ENCODE data around the gene RETREG1. TPM values are rescaled to one million over a fixed set of nuclear protein-coding genes. Genes with fewer than 3 reads are reported as not detected.

The RETREG1 gene
- total RNA-seq, 1 experiment from 2014 or later = 3.4 TPM

DNA sequence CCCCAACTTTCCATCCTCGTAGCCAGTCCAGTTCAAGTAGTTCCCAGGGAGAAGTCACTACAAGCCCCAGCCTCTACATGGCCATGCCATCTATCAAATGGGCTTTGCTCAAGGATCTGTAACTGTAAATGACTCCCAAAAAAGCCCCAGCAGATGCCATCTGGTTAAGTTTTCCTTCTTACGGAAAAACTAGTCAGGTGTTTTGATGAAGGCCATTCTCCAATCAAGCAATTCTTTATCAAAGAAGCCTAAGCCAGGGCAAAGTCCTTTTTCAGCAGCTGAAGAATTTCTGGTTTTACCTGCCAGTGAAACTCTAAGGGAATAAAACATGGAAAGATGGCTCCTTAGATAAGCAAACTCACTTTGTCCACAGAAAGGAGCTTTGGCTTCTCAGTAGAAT is 129.3 kb downstream of the RETREG1 start:
- H3K4me1 Mint-ChIP-seq = no peaks in the 10 kb centered on the region
- Histone ChIP-seq H3K4me2 (ENCODE audit: insufficient read depth, insufficient read length, low read length) (no peak overlapping the region), H3T11ph (ENCODE audit: low read length) (no peak overlapping the region), H4K91ac (ENCODE audit: insufficient read length, low read depth, low read length) (no peak overlapping the region), H3K23me2 (ENCODE audit: insufficient read length, low read depth, low read length, poor library complexity, severe bottlenecking) (no peaks in the 10 kb centered on the region), H4K8ac (replicated peaks; ENCODE audit: insufficient read length, low read depth, low read length) (no peak overlapping the region), H3K27me3 (ENCODE audit: insufficient read depth, low read length) (no peaks in the 10 kb centered on the region), H3K9me3 (ENCODE audit: control insufficient read depth, low read depth, low read length) (no peaks in the 10 kb centered on the region), H3K79me1 (ENCODE audit: insufficient read depth, low read depth, low read length, poor library complexity, severe bottlenecking) (no peaks in the 10 kb centered on the region), H3K18ac (ENCODE audit: insufficient read length, low read depth, low read length) (no peak overlapping the region), H3K9ac (ENCODE audit: extremely low read depth, insufficient read length, low read length) (no peak overlapping the region), H2BK120ac (ENCODE audit: low read depth, low read length, poor library complexity, severe bottlenecking) (no peak overlapping the region), H3K14ac (ENCODE audit: insufficient read depth, low read length) (no peak overlapping the region), H2AK5ac (ENCODE audit: insufficient read length, low read length) (no peak overlapping the region), H3K79me2 (ENCODE audit: insufficient read depth, low read length) (no peaks in the 10 kb centered on the region), H3K4me1 (ENCODE audit: insufficient read depth, low read length) (no peaks in the 10 kb centered on the region), H3K27ac (ENCODE audit: insufficient read length, low read depth, low read length) (no peak overlapping the region), H3K56ac (ENCODE audit: insufficient read length, low read depth, low read length) (no peak overlapping the region), H2AFZ (ENCODE audit: low read length) (no peak overlapping the region), H2BK5ac (ENCODE audit: insufficient read length, low read length) (no peak overlapping the region), H2BK15ac (ENCODE audit: low read depth, low read length) (no peak overlapping the region), H4K5ac (ENCODE audit: insufficient read length, low read depth, low read length) (no peak overlapping the region), H3K23ac (ENCODE audit: insufficient read length, low read depth, low read length) (no peak overlapping the region), H2BK20ac (ENCODE audit: low read depth, low read length, poor library complexity, severe bottlenecking) (no peak overlapping the region), H3K4ac (ENCODE audit: low read depth, low read length) (no peak overlapping the region), H2BK12ac (ENCODE audit: insufficient read length, low read depth, low read length) (no peak overlapping the region), H4K20me1 (ENCODE audit: control insufficient read depth, insufficient read depth, insufficient read length) (no peaks in the 10 kb centered on the region)
- H3K4me3 Mint-ChIP-seq = no peak overlapping the region
- TF ChIP-seq, protein P1, sequence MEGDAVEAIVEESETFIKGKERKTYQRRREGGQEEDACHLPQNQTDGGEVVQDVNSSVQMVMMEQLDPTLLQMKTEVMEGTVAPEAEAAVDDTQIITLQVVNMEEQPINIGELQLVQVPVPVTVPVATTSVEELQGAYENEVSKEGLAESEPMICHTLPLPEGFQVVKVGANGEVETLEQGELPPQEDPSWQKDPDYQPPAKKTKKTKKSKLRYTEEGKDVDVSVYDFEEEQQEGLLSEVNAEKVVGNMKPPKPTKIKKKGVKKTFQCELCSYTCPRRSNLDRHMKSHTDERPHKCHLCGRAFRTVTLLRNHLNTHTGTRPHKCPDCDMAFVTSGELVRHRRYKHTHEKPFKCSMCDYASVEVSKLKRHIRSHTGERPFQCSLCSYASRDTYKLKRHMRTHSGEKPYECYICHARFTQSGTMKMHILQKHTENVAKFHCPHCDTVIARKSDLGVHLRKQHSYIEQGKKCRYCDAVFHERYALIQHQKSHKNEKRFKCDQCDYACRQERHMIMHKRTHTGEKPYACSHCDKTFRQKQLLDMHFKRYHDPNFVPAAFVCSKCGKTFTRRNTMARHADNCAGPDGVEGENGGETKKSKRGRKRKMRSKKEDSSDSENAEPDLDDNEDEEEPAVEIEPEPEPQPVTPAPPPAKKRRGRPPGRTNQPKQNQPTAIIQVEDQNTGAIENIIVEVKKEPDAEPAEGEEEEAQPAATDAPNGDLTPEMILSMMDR (conservative IDR thresholded peaks at IDR 0.05) = no peak
- DNase-seq = no peak
- no peaks in the 10 kb centered on the region for H3K9me3 Mint-ChIP-seq
- no peak overlapping the region for H3K27ac Mint-ChIP-seq
- H3K27me3 Mint-ChIP-seq (ENCODE audit: low read depth) = peaks cover 2% of the 10 kb centered on the region; the same call in 1 of the 2 replicates
- WGBS (ENCODE audit: extremely low coverage, insufficient read length, low lambda C conversion rate) = no CpG with 5 or more reads among the region's 2 CpGs
- H3K36me3 Mint-ChIP-seq (ENCODE audit: insufficient read depth in 1 of 3, low read depth in 3 of 3) = no peaks in the 10 kb centered on the region
